ENCODE measurements around the gene CDK3. TPM values are rescaled to one million over a fixed set of nuclear protein-coding genes. Genes with fewer than 3 reads are reported as not detected.

CDK3 gene
- total RNA-seq, 1 donor from 2014 or later: 0.17 TPM

DNA sequence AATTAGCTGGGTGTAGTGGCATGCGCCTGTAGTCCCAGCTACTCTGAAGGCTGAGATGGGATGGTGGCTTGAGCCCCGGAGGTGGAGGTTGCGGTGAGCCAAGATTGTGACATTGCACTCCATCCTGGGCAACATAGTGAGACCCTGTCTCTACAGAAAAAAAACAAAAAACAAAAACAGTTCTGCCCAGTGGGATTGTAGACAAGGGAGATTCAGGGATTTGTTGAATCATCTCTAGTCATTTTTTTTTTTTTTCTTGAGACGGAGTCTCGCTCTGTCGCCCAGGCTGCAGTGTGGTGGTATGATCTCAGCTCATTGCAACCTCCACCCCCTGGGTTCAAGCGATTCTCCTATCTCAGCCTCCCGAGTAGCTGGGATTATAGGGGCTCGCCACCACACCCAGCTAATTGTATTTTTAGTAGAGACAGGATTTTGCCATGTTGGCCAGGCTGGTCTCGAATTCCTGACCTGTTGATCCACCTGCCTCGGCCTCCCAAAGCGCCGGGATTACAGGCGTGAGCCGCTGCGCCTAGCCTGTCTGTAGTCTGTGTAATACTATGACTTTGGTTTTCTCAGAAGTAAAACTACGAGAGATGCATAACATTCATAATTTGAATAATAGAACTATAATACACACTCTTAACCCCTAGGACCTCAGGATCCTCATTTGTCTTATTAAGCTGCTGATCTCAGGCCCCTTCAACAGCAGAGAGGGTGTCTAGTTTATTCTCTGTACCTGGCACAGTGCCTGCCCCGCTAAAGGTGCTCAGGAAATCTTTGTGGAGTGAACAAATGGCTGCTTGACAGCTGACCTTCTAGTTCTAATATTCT is 20.3 kb upstream of the CDK3 start:
- TF ChIP-seq, protein P1, sequence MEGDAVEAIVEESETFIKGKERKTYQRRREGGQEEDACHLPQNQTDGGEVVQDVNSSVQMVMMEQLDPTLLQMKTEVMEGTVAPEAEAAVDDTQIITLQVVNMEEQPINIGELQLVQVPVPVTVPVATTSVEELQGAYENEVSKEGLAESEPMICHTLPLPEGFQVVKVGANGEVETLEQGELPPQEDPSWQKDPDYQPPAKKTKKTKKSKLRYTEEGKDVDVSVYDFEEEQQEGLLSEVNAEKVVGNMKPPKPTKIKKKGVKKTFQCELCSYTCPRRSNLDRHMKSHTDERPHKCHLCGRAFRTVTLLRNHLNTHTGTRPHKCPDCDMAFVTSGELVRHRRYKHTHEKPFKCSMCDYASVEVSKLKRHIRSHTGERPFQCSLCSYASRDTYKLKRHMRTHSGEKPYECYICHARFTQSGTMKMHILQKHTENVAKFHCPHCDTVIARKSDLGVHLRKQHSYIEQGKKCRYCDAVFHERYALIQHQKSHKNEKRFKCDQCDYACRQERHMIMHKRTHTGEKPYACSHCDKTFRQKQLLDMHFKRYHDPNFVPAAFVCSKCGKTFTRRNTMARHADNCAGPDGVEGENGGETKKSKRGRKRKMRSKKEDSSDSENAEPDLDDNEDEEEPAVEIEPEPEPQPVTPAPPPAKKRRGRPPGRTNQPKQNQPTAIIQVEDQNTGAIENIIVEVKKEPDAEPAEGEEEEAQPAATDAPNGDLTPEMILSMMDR (conservative IDR thresholded peaks at IDR 0.05; ENCODE audit: low read depth, low read length): no peak
- DNase-seq (ENCODE audit: low read depth): no peak
- H3K4me3 ChIP-seq (ENCODE audit: low read depth, low read length): peak overlapping the region; percentile 63

DNA sequence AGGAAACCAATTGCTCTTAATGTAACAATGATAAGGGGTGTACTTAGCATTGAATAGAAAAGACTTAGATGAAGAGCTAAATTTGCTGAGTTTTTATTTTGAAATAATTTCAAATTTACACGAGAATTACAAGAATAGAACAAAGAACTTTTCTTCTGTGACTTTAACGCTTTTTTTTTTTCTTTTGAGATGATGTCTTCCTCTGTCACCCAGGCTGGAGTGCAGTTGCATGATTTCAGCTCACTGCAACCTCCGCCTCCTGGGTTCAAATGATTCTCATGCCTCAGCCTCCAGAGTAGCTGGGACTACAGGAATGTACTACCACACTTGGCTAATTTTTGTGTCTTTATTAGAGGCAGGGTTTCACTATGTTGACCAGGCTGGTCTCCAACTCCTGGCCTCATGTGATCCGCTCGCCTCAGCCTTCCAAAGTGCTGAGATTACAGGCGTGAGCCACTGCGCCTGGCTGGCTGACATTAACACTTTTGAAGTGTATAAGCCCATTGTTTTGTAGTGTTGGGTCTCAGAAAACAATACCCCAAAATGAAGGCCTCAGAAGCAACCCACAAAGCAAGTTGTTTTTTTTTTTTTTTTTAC is 19.5 kb upstream of the CDK3 start:
- no peak for DNase-seq (ENCODE audit: low read depth)
- no peak overlapping the region for H3K4me3 ChIP-seq (ENCODE audit: low read depth, low read length)
- TF ChIP-seq, protein P1 (conservative IDR thresholded peaks at IDR 0.05; ENCODE audit: low read depth, low read length): no peak

DNA sequence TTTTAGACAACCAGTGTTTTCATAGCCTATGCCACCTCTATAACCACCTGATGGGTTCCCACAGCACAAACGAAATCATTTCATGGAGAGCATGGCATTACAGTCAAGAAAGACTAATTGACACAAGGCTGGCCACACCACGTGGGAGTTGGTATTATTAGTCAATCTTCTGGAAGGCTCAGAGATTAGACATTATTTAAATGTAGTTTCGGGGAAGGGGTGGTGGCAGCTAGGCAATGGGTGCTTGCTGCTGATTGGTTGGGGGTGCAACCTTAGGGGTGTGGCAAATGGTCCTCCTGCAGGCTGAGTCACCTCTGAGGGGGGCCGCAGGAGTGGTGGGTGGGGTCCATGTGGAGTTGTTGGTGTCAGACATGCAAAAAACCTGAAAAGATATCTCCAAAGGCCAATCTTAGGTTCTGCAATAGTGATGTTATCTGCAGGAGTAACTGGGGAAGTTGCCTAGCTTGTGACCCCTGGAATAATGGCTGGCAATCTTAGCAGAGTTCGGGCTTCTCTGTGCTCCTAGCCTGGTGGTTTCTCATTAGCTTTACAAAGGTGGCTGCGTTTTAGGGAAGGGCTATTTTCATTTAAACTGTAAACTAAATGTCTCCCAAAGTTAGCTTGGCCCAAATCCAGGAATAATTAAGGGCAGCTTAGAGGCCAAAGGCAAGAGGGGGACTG is 17.0 kb upstream of the CDK3 start:
- TF ChIP-seq, protein P1 (conservative IDR thresholded peaks at IDR 0.05; ENCODE audit: low read depth, low read length): no peak
- DNase-seq (ENCODE audit: low read depth): no peak

DNA sequence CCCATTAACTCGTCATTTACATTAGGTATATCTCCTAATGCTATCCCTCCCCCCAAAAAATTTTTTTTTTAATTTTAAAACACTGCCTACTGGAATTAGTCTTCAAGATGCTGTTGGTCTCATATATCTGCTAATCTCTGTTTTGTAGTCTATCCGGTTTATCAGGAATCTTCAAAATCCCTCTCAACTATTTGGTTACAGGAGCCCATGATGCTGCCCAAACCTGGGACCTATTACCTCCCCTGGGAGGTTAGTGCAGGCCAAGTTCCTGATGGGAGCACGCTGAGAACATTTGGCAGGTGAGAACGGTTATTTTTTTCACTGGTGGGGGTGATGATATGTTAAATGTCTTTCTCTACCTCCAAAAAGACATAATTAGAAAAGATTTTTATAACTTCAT is 14.7 kb upstream of the CDK3 start:
- DNase-seq (ENCODE audit: low read depth): no peak
- TF ChIP-seq, protein P1 (conservative IDR thresholded peaks at IDR 0.05; ENCODE audit: low read depth, low read length): no peak
- no peak overlapping the region for H3K4me3 ChIP-seq (ENCODE audit: low read depth, low read length)

More for the DNA sequence above, 17.0 kb upstream of the CDK3 start:
- no peak overlapping the region for H3K4me3 ChIP-seq (ENCODE audit: low read depth, low read length)

DNA sequence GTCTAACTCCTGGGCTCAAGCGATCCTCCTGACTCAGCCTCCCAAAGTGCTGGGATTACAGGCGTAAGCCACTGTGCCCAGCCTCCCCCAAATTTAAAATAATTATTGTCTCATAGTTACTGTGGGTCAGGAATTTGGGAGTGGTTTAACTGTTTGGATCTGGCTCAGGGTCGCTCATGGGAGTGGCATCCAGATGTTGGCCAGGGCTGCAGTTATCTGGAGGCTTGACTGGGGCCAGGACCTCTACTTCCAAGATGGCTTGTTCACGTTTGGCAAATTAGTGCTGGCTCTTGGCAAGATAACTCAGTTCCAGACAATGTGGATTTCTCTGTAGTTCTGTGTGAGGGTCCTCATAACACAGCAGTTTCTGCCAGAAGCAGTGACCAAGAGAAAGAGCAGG is 13.6 kb upstream of the CDK3 start:
- TF ChIP-seq, protein P1 (conservative IDR thresholded peaks at IDR 0.05; ENCODE audit: low read depth, low read length): no peak
- no peak overlapping the region for H3K4me3 ChIP-seq (ENCODE audit: low read depth, low read length)
- DNase-seq (ENCODE audit: low read depth): no peak

DNA sequence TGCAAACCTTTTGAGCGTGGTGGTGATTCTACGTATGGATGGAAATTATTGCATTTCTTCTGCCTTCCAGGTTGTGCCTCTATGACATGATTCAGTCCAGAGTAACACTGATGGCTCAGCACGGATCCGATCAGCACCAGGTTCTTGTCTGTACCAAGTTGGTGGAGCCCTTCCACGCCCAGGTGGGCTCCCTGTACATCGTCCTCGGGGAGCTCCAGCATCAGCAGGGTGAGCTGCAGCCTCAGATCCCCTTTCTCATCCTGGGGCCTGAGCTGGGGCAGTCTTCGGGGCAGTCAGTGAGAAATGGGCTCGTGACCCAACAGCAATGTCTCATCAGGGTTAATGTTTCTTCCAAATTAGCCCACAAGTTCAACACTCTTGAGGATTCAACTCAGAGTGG is 9.3 kb upstream of the CDK3 start:
- TF ChIP-seq, protein P1 (conservative IDR thresholded peaks at IDR 0.05; ENCODE audit: low read depth, low read length): no peak
- DNase-seq (ENCODE audit: low read depth): no peak
- H3K4me3 ChIP-seq (ENCODE audit: low read depth, low read length): no peak overlapping the region
